DOHH2 (cell line): ENCODE measurements around the gene PRPSAP1.

Experiments used
- CTCF ChIP-seq: fragments of 200-600 bp; sonication (generic); IDR thresholded peaks from one replicate; pipeline ENCODE4 v1.5.1; 2014; ENCODE audit warnings: antibody characterized with exemption, mild to moderate bottlenecking, low read depth, low read length; ENCODE audit not compliant: poor library complexity, severe bottlenecking
- EZH2phosphoT487 ChIP-seq: fragments of 200-600 bp; sonication (generic); IDR thresholded peaks from 2 replicates; pipeline ENCODE4 v1.6.1; 2017; ENCODE audit warnings: borderline replicate concordance, mild to moderate bottlenecking, antibody characterized with exemption, low read length, moderate library complexity, mixed read lengths

GRCh38 chr17:76309461-76309860 lies 44.3 kb downstream of the PRPSAP1 start:
- TF ChIP-seq CTCF (no peak), EZH2phosphoT487 (no peak)
